GM12891 (cell line): ENCODE measurements around the gene FAM168A.

Source experiments
- POLR2A ChIP-seq: IDR thresholded peaks from 2 replicates; pipeline ENCODE4 v1.6.1; 2011; ENCODE audit warnings: low read depth, low read length, control low read depth
- POLR2AphosphoS5 ChIP-seq: IDR thresholded peaks from 2 replicates; pipeline ENCODE4 v1.6.1; 2011; ENCODE audit warnings: low read depth, low read length, control low read depth
- POU2F2 ChIP-seq: IDR thresholded peaks from 2 replicates; pipeline ENCODE4 v1.6.1; 2011; ENCODE audit warnings: low read depth, mild to moderate bottlenecking, control low read depth, low read length, moderate library complexity

DNA sequence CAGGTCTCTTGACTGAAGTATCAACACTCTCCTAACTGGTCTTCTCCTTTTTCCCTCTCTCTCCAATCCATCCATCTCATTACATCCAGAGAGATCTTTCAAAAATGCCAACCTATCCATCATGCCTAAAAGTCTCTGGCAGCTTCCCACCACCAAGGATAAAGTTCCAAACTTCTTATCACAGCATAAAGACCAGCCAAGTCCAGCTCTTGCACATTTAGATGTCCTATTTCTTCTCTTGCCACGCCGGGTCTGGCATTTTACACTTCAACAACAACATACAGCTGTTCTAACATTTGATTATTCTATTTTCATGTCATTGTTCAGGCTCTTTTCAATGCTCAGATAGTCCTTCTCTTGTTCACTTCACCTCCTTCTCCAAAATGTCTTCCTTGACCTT, 151.1 kb downstream of the FAM168A start:
- no peak for TF ChIP-seq POLR2A
- no peak for TF ChIP-seq POU2F2
- no peak for TF ChIP-seq POLR2AphosphoS5
